SU-DHL-6 (cell line): ENCODE data around the gene CHD3.

Experiments
- EZH2phosphoT487 ChIP-seq: fragments of 200-600 bp; sonication (generic), shearing (Covaris generic); conservative IDR thresholded peaks from 2 replicates; pipeline ENCODE4 v1.6.1; 2018; ENCODE audit warnings: mild to moderate bottlenecking, antibody characterized with exemption, low read length, moderate library complexity, mixed read lengths
- TF ChIP-seq, protein P1 (sequence below): fragments of 200-600 bp; sonication (generic); IDR thresholded peaks from one replicate; pipeline ENCODE4 v1.5.1; 2017; ENCODE audit warnings: antibody characterized with exemption, mild to moderate bottlenecking, low read length, moderate library complexity; ENCODE audit not compliant: insufficient read depth, poor library complexity, severe bottlenecking

- TF ChIP-seq, protein P1, sequence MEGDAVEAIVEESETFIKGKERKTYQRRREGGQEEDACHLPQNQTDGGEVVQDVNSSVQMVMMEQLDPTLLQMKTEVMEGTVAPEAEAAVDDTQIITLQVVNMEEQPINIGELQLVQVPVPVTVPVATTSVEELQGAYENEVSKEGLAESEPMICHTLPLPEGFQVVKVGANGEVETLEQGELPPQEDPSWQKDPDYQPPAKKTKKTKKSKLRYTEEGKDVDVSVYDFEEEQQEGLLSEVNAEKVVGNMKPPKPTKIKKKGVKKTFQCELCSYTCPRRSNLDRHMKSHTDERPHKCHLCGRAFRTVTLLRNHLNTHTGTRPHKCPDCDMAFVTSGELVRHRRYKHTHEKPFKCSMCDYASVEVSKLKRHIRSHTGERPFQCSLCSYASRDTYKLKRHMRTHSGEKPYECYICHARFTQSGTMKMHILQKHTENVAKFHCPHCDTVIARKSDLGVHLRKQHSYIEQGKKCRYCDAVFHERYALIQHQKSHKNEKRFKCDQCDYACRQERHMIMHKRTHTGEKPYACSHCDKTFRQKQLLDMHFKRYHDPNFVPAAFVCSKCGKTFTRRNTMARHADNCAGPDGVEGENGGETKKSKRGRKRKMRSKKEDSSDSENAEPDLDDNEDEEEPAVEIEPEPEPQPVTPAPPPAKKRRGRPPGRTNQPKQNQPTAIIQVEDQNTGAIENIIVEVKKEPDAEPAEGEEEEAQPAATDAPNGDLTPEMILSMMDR: no peak
- TF ChIP-seq EZH2phosphoT487: no peak
These were observed 22.5 kb downstream of the CHD3 start for GRCh38 chr17:7911116-7911515.
